Dendritic cell treated with granulocyte-macrophage colony-stimulating factor and Interleukin-4, amounts not matched to agents 40 ng/mL and 50 ng/mL, for 4 days (primary cell): ENCODE data around the gene COX17.
A peak's percentile ranks its signal among the peaks of the same experiment; 100 is the strongest.

Source experiments
- H3K27ac Mint-ChIP-seq: one replicate; pipeline ENCODE4 v1.8.0; 2022; ENCODE audit warnings: mild to moderate bottlenecking, mixed read lengths
- H3K27me3 Mint-ChIP-seq: one replicate; pipeline ENCODE4 v1.8.0; 2022; ENCODE audit warnings: mild to moderate bottlenecking, mixed read lengths
- H3K36me3 Mint-ChIP-seq: one replicate; pipeline ENCODE4 v1.8.0; 2022; ENCODE audit warnings: low read depth, mixed read lengths
- H3K4me1 Mint-ChIP-seq: one replicate; pipeline ENCODE4 v1.8.0; 2022; ENCODE audit warnings: low read depth, mixed read lengths
- H3K4me3 Mint-ChIP-seq: one replicate; pipeline ENCODE4 v1.8.0; 2022; ENCODE audit warnings: mild to moderate bottlenecking, moderate library complexity, mixed read lengths
- H3K9me3 Mint-ChIP-seq: one replicate; pipeline ENCODE4 v1.8.0; 2022; ENCODE audit warnings: mixed read lengths
- intact Hi-C: fragments of 100-400 bp; cut with micrococcal nuclease; formaldehyde crosslinking; loops from one replicate; pipeline ENCODE4 v1.15.0; 2022

The COX17 gene

DNA sequence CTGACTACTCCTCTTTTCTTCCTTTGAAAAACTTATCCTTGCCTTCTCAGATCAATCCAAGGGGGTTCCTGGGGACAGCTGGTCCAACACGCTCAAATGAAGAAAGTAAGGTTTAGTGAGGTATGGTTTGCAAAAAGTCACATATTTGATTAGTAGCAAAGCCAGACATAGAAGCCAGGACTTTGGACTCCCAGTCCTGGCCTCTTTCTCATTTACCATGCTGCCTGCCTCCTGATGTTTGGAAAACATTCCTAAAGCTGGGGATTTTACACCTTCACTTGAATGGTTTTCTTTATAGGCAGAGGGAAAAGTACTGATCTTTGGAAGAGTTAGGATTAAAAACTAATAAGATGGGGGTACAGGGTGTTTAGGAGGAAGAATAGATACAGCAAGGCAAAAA, 31.4 kb downstream of the COX17 start:
- no peaks in the 10 kb centered on the region for H3K9me3 Mint-ChIP-seq
- intact Hi-C loops = no loop called here
- no peaks in the 10 kb centered on the region for H3K27me3 Mint-ChIP-seq
- peaks cover 39% of the 10 kb centered on the region for H3K4me1 Mint-ChIP-seq
- peaks cover 5% of the 10 kb centered on the region for H3K36me3 Mint-ChIP-seq
- no peak overlapping the region for H3K27ac Mint-ChIP-seq
- H3K4me3 Mint-ChIP-seq = no peak overlapping the region

DNA sequence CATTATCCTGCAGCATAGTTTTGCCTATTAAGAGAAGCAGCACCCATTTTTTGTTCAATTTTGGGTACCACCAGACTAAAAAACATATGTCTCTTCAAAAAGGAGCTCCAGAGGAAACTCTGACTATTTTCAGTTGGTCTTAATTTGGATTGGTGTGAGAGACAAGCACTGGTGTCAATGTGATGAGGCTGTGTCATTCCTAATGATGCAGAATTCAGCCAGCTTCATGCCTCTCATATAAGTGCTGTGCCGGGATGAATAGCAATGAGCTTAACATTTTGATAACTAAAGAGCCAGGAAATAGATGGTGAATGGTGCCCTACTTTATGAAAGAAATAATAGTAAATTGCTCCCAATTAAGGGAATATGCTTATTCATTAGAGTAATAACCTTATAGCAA, 32.7 kb downstream of the COX17 start:
- intact Hi-C loops = no loop called here
- Mint-ChIP-seq H3K36me3 (peaks cover 5% of the 10 kb centered on the region), H3K27ac (no peak overlapping the region), H3K27me3 (no peaks in the 10 kb centered on the region), H3K9me3 (no peaks in the 10 kb centered on the region), H3K4me1 (peaks cover 35% of the 10 kb centered on the region), H3K4me3 (no peak overlapping the region)

DNA sequence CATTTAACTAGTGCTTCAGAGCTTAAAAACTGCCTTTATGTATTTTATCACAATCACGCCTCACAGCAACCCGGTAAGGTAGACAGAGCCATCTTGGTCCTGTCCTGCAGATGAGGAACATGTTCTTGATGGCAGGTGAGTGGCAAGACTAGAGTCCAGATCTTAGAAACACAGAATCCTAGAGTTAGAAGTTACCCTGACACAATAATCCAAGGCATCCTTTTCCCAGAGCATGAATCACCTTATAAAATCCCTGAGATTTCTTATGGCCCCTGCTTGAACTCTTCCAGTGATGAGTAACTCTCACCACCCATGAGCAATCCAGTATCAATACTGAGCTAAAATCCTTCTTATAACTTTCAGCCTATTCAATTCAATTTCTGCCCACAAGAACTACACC, 33.7 kb downstream of the COX17 start:
- Mint-ChIP-seq H3K27ac (no peak overlapping the region), H3K27me3 (no peaks in the 10 kb centered on the region), H3K4me1 (peaks cover 44% of the 10 kb centered on the region), H3K4me3 (no peak overlapping the region), H3K9me3 (no peaks in the 10 kb centered on the region), H3K36me3 (peaks cover 5% of the 10 kb centered on the region)
- intact Hi-C loops = no loop called here

DNA sequence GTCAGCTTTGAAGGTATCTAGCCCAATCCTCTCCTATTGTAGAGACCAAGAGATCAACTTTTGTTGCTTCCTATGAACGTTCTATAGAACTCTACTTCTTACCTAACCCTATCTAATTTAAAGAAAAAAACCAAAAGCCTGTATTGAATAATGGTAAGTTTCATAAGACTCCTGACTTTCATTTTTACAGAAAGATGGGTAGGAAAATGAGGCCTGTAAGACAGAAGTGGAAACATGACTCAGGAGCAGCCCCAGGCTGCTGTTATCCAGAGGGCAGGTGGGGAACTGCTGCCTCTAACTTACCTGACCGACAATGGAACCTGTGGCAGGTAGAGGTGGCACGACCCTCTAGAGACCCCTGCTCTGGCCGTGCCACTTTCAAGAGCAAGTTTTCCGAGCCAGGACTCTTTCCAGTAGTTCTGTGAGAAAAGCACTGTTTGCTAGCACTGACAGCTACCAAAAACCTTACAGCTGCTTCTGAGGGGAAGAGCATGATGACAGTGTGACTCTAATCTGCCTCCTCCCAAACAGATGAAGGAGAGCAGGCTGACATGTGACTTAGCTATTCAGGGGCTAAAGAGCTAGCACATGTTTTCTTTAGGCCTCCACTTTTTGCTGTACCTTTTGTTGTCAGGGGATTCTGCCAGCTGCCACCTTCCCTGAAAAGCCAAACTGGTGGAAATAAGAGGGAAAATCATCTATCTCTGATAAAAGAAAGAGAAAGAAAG, 34.3 kb downstream of the COX17 start:
- Mint-ChIP-seq H3K27me3 (no peaks in the 10 kb centered on the region), H3K4me1 (peaks cover 45% of the 10 kb centered on the region), H3K4me3 (no peak overlapping the region), H3K9me3 (no peaks in the 10 kb centered on the region), H3K27ac (peak overlapping the region; percentile 51), H3K36me3 (peaks cover under 1% of the 10 kb centered on the region)
- intact Hi-C loops = no loop called here

DNA sequence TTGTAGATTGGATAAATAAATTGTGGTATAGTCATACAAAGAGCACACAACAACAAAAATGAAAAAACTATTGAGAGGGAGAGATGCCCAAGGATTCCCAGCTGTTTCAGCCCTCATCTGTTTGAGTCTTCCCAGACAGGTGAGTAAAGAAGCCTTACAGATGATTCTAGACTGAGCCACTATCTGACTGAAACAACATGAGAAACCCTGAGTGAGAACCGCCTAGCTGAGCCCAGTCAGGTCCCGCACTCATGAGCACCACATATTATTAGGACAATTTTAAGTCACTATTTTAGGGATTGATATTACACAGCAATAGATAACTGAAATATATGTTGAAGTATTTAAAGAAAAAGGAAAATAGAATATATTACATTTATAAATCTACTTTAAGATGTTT, 35.8 kb downstream of the COX17 start:
- no peak overlapping the region for H3K4me3 Mint-ChIP-seq
- intact Hi-C loops = no loop called here
- H3K27ac Mint-ChIP-seq = no peak overlapping the region
- H3K9me3 Mint-ChIP-seq = no peaks in the 10 kb centered on the region
- H3K27me3 Mint-ChIP-seq = no peaks in the 10 kb centered on the region
- no peaks in the 10 kb centered on the region for H3K36me3 Mint-ChIP-seq
- H3K4me1 Mint-ChIP-seq = peaks cover 56% of the 10 kb centered on the region

DNA sequence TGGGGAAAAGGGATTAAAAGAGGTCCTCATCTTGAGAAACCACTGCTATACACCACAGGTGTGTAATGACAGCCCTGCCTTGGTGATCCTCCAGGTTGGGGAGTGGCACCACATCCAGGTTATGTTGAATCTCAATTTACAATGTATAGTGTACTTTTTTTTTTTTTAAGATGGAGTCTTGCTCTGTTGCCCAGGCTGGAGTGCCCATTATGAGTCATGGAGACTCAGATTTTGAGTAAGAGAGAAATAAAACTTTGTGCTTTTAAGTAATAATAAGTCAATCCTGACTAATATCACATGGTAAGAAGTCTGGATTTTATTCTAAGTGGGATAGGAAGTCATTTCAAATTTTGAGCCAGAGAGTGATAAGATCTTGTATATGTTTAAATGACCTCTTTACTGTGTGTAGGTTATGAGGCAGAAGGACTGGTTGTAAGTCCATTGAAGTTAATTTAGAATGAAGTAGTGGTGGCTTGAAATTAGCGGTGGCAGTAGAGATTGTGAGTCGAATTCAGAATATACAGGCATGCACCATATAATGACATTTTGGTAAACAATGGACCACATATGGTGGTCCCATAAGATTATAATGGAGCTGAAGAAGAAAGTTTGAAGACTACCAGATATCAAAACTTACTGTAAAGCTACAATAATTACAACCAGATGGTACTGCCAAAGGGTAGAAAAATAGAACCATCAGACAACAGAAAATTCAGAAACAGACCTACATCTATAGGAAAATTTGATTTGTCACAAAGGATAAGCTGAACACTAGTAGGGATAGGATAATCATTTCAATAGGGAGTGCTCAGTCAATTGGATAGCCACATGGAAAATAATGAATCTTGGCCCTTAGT, 37.5 kb downstream of the COX17 start:
- Mint-ChIP-seq H3K27ac (peak overlapping the region; percentile 99), H3K27me3 (no peaks in the 10 kb centered on the region), H3K4me1 (peaks cover 67% of the 10 kb centered on the region), H3K9me3 (no peaks in the 10 kb centered on the region), H3K4me3 (no peak overlapping the region), H3K36me3 (no peaks in the 10 kb centered on the region)
- intact Hi-C loops = loop anchor here (2.0 to 5.0 kb wide), 3 partner anchors 19 to 51 kb away; partner anchors contain the start of gene COX17

DNA sequence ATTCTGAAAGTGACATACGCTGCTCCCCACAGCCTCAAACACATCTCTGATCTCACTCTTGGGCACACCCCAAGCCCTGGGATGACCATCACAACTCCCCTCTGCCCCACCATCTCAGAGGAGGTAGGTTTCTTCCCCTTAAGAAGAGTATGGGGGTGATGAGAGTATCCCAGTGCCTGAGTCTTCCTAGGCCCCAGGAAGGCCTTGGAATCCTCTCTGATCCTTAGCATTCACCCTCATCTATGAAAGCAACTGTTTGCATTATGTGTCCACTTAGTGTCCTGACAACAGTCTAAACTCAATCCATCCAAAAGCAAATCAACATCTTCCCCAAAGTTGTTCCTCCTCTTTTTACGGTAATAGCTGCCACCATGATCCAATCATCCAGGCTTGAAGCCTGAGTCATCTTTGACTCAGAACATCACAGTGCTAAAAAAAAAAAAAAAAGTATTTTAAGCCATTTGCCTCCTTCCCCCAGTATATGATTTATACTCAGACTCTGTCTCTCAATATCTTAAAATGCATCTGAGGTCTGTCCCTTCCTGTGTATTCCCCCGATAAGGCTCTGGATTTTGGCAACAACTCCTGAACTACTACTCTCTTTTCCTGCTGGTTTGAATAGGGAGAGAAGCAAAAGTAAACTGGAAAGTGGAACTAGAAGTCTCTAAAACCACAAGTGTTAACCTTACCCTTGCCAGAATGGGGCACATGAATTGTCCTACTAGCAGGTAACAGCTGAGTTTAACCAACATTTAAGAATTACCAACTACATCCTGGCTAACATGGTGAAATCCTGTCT, 39.3 kb downstream of the COX17 start:
- Mint-ChIP-seq H3K4me1 (peaks cover 75% of the 10 kb centered on the region), H3K27me3 (no peaks in the 10 kb centered on the region), H3K27ac (peak overlapping the region; percentile 99), H3K4me3 (peak overlapping the region; percentile 64), H3K9me3 (no peaks in the 10 kb centered on the region), H3K36me3 (no peaks in the 10 kb centered on the region)
- intact Hi-C loops = loop anchor here (1.0 to 5.0 kb wide), 4 partner anchors 9 to 49 kb away; partner anchors contain the start of gene COX17

DNA sequence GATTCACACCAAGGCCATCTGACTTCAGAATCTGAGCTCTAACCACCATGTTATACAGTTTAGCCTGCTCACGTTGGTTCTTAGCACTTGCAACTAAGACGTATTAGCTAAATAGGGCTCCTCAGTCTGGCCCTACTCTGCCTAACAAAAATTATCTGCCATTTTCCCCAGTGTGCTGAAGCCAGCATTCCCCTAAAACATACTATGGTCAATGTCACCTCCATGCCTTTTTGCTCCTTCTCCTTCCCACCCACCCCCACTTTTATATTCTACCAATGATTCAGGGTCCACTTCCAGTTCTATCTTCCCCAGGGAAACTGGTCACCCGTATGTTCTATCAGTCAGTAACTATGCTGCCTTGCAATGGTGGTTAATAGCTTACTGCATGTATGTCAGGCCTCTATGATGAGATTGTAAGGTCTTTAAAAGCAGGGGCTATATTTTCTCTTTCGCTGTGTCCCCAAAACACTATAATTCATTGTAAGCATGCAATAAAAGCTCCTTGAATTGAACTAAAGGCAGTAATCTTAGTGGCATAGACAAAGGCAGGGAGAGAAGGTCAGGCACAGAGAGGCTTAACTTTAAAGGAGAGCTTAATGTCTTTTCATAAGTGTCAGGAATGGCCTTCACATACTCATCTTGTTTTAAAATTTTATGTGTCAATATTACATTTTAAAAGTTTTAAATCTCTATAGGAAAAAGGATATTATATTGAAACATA, 40.2 kb downstream of the COX17 start:
- peaks cover 75% of the 10 kb centered on the region for H3K4me1 Mint-ChIP-seq
- H3K4me3 Mint-ChIP-seq = no peak overlapping the region
- H3K27me3 Mint-ChIP-seq = no peaks in the 10 kb centered on the region
- H3K36me3 Mint-ChIP-seq = no peaks in the 10 kb centered on the region
- H3K9me3 Mint-ChIP-seq = no peaks in the 10 kb centered on the region
- intact Hi-C loops = loop anchor here (5.0 kb wide), 1 partner anchor 40 kb away; the partner anchor contains the start of gene COX17
- H3K27ac Mint-ChIP-seq = peak overlapping the region; percentile 99

DNA sequence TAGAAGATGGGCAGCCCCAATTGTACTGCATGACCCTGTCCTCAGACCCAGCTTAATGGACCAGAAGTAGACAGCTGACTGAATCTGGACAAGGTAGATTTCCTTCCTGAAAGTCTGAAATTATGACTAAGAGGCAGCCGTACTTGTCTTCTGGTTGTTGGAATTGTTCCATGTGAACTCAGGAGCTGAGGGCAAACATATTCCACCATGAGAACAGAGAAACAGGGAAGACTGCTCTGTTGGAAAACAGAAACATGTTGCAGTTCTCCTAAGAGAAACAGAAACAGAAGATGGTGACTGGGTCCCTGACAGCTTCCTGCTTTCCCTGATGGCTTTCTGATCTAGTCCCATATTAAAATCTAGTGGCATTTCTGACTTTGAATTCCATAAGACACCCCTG, 41.0 kb downstream of the COX17 start:
- Mint-ChIP-seq H3K27me3 (no peaks in the 10 kb centered on the region), H3K36me3 (no peaks in the 10 kb centered on the region), H3K9me3 (no peaks in the 10 kb centered on the region), H3K4me1 (peaks cover 78% of the 10 kb centered on the region), H3K27ac (peak overlapping the region; percentile 99), H3K4me3 (no peak overlapping the region)
- intact Hi-C loops = loop anchor here (5.0 kb wide), 1 partner anchor 41 kb away; the partner anchor contains the start of gene COX17

- Mint-ChIP-seq H3K9me3 (no peaks in the 10 kb centered on the region), H3K36me3 (no peaks in the 10 kb centered on the region), H3K27ac (no peak overlapping the region), H3K4me3 (no peak overlapping the region), H3K27me3 (no peaks in the 10 kb centered on the region), H3K4me1 (peaks cover 82% of the 10 kb centered on the region)
- intact Hi-C loops = loop anchor here (5.0 kb wide), 1 partner anchor 42 kb away; the partner anchor contains the start of gene COX17
Measured at GRCh38 chr3:119635719-119636118, 41.5 kb downstream of the COX17 start.

GRCh38 chr3:119632829-119633228, 44.4 kb downstream of the COX17 start:
- Mint-ChIP-seq H3K36me3 (no peaks in the 10 kb centered on the region), H3K27ac (no peak overlapping the region), H3K4me1 (peaks cover 86% of the 10 kb centered on the region), H3K9me3 (no peaks in the 10 kb centered on the region), H3K4me3 (no peak overlapping the region), H3K27me3 (no peaks in the 10 kb centered on the region)
- intact Hi-C loops = no loop called here

DNA sequence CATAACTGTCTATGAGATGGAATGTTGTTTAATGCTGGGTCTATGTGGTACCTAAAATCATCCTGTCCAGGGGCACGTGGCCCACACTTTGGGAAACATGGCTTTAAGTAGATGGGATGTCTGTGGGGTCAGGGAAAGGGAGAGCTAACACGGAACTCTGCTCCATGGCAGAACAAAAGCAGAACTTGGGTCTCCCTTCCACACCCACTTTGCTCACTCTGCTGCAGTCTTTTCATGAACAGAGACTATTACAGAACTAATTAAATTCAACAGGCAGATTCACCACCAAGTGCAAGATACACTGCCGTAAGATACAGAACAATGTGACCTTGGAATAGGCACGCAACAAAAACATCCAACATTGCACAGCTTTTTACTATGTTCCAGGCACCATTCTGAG, 45.0 kb downstream of the COX17 start:
- intact Hi-C loops = no loop called here
- peak overlapping the region; percentile 69 for H3K27ac Mint-ChIP-seq
- H3K4me3 Mint-ChIP-seq = no peak overlapping the region
- H3K4me1 Mint-ChIP-seq = peaks cover 86% of the 10 kb centered on the region
- no peaks in the 10 kb centered on the region for H3K9me3 Mint-ChIP-seq
- no peaks in the 10 kb centered on the region for H3K27me3 Mint-ChIP-seq
- H3K36me3 Mint-ChIP-seq = no peaks in the 10 kb centered on the region

- H3K4me1 Mint-ChIP-seq = peaks cover 86% of the 10 kb centered on the region
- peak overlapping the region; percentile 69 for H3K27ac Mint-ChIP-seq
- H3K27me3 Mint-ChIP-seq = no peaks in the 10 kb centered on the region
- intact Hi-C loops = no loop called here
- no peak overlapping the region for H3K4me3 Mint-ChIP-seq
- no peaks in the 10 kb centered on the region for H3K36me3 Mint-ChIP-seq
- H3K9me3 Mint-ChIP-seq = no peaks in the 10 kb centered on the region
Measured at GRCh38 chr3:119631516-119631915, 45.7 kb downstream of the COX17 start.
